ENCODE measurements around the gene EN2.

EN2 gene

GRCh38 chr7:155458111-155458877, at the start of gene EN2:
EN2 (plus strand) TSS chr7:155458129; CDS start chr7:155458378, 249 bp downstream.
- DNase-seq, result no peak

DNA sequence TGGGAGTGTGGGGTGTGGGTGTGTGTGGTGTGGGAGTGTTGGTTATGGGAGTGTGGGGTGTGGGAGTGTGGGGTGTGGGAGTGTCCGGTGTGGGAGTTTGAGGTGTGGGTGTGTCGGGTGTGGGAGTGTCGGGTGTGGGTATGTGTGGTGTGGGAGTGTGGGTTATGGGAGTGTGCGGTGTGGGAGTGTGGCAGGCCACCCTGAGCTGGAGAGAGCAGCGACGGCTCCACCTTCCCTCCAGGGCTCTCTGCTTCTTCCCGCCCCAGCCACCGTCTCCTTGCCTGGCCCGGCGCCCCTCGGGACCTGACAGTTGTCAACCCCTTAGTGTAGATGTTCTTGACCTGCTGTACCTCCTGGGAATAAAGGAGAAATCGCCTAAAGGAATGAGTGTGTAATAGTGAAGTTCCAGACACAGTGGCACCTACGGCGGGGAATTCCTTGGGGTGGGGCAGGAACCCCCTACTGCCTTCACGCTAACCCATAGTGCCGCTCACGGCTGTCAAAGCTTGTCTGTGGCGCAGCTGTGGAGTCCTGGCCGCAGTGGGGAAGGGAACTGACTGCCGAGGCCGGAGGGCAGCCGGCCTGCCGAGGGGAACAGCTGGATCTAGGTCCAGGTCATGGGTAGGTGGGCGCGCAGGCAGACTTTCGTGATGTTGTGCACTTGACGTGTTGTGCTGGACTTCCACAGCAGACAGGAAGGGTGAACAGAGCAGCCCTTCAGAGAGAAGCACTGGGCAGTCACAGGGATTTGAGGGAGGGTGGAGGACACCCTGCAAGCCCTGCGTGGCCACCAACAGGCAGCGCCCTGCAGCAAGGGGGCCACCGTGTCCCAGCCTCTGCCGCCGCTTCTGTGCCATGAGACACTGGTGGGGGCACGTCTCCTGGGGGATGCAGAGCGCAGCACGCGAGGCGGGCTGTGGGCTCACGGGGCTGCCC, 49.0 kb upstream of the EN2 start:
- DNase-seq, result no peak

- DNase-seq, result no peak
These were observed 47.9 kb upstream of the EN2 start for GRCh38 chr7:155409980-155410379.

GRCh38 chr7:155410431-155410830, 47.5 kb upstream of the EN2 start:
- no peak for DNase-seq

DNA sequence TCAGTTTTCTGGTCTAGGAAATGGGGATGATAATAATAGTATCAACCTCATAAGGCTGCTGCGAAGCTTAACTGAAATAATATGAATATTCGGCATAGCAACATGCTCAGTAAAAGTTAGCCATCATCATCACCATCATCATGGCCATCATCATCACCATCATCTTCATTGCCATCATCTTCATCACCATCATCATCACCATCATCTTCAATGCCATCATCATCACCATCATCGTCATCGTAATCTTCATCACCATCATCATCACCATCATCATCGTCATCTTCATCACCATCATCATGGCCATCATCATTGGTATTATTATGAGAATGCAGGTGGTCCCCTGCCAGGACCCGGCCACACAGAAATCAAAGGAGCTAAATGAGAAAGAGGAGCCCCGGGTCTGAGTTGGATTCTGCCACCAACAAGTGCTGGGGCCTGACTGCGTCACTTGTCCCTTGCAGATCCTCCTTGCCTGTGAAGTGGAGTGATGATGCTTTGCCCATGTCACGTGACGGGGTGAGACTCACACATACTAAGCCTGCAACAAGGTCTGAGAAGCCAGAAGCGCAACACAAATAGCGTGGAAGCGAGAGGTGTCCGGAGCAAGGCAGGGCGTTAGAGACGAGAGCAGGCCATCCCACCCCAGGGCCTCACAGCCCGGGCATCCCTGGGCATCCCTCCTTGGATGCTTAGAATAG, 46.1 kb upstream of the EN2 start:
- DNase-seq, result no peak

GRCh38 chr7:155412416-155413253, 45.3 kb upstream of the EN2 start:
- peak in 1 of 2 experiments; percentile 56 for DNase-seq

DNA sequence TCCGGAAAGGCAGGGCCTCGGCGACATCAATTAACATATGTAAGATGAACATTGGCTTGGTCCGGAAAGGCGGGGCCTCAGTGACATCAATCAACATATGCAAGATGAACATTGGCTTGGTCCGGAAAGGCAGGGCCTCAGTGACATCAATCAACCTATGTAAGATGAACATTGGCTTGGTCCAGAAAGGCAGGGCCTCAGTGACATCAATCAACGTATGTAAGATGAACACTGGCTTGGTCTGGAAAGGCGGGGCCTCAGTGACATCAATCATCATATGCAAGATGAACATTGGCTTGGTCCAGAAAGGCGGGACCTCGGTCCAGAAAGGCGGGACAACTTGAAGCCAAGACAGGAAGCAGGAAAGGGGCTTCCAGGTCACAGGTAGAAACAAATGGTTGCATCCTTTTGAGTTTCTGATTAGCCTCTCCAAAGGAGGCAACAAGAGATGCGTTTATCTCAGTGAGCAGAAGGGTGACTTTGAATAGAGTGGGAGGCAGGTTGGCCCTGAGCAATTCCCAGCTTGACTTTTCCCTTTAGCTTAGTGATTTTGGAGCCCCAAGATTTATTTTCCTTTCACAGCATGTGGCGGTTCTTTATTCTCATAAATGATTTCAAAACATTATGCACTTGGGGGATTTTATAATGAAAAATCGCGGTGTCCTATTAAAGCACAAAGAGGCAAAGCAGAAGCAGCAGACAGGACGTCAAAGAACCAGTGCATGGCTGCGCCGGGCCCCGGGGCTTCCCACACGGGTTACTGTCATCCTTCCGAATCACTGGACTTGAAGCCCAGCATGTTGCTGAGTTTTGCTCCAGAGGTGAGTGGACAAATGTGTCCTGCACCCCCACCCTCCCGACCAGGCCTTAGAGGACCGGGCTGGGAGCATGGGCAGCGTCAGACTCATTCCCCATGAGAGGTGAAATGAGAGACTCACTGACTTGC, 43.1 kb upstream of the EN2 start:
- no peak for DNase-seq

GRCh38 chr7:155416646-155417380, 41.1 kb upstream of the EN2 start:
- DNase-seq, result no peak

- DNase-seq, result no peak
These were observed 39.6 kb upstream of the EN2 start for GRCh38 chr7:155418304-155418703.

DNA sequence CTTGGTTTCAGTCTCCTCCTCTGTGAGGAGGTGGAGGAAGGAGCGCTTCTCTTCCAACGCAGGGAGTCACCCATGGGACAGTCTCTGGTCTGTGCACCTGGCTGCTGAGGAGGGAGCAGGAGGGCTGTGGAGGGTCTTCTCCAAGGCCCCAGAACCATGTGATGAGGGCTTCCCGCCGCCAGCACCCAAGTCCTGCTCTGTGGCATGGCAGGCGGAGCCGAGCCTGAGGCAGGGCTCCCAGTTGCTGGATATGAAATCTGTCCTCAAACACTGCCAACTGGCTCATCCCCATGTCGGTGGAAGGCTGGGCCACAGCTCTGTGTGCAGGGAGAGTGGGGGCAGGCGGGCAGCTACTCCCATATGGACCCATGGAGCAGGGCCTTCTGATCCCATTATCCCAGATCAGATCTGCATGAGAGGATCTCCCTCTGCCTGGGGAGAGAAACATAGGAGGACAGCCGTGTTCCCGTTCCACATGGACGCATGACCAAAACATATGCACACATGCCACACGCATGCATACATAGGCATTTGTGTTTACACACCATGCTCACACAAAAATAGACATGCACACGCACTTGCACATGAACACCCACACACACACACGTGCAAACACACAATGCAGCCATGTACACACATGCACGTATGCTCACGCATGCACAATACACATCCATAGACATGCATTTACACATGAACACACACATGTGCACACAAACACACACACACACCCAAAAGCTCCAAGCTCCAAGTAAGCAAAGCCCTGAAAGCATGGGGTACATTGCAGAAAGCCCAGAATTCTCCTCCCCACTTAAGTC, 38.8 kb upstream of the EN2 start:
- DNase-seq, result no peak

- DNase-seq, result no peak
These were observed 37.8 kb upstream of the EN2 start for GRCh38 chr7:155420116-155420515.

GRCh38 chr7:155422151-155422550, 35.8 kb upstream of the EN2 start:
- no peak for DNase-seq

- DNase-seq, result no peak
These were observed 35.2 kb upstream of the EN2 start for GRCh38 chr7:155422599-155423336.

- no peak for DNase-seq
These were observed 34.3 kb upstream of the EN2 start for GRCh38 chr7:155423337-155424285.

- DNase-seq, result no peak
These were observed 33.5 kb upstream of the EN2 start for GRCh38 chr7:155424301-155425010.

GRCh38 chr7:155425011-155425340, 33.0 kb upstream of the EN2 start:
- no peak for DNase-seq

- no peak for DNase-seq
These were observed 32.0 kb upstream of the EN2 start for GRCh38 chr7:155425887-155426286.

All from NCI-H187 (cell line).